Heart right ventricle (tissue), 16 donors: ENCODE measurements around the gene EN1. TPM values are rescaled to one million over a fixed set of nuclear protein-coding genes. Genes with fewer than 3 reads are reported as not detected.

ENCODE experiments used
- ATAC-seq, 8 donors: fragments of 200-7000 bp; cut with Tn5 transposase; one replicate each; pipeline ENCODE4 v1.9.1; 2020; ENCODE audit warnings: mild to moderate bottlenecking in 8 of 8, moderate library complexity in 8 of 8, moderate number of reproducible peaks in 1 of 8
- DNase-seq, 2 donors: peaks; one replicate each; pipeline ENCODE4 v3.0.0-alpha.2; 2020
- H3K27ac ChIP-seq, 10 donors: fragments of 200-600 bp; sonication (generic) in 2 of 10; one replicate each; pipeline versions ENCODE4 v1.5.0 to v1.8.0; 2020 to 2022; ENCODE audit warnings: mild to moderate bottlenecking in 3 of 10
- H3K27me3 ChIP-seq, 7 donors: fragments of 200-600 bp; one replicate each; pipeline ENCODE4 v1.8.0; 2021 to 2022; ENCODE audit warnings: mild to moderate bottlenecking in 2 of 7
- H3K36me3 ChIP-seq, 9 donors: fragments of 200-600 bp; sonication (generic) in 1 of 9; one replicate each; pipeline versions ENCODE4 v1.5.0 to v1.8.0; 2020 to 2022; ENCODE audit warnings: mild to moderate bottlenecking in 2 of 9
- H3K4me1 ChIP-seq, 9 donors: fragments of 200-600 bp; sonication (generic) in 1 of 9; one replicate each; pipeline versions ENCODE4 v1.5.0 to v1.8.0; 2020 to 2022; ENCODE audit warnings: mild to moderate bottlenecking in 4 of 9
- H3K4me3 ChIP-seq, 10 donors: fragments of 200-600 bp; sonication (generic) in 2 of 10; one replicate each; pipeline versions ENCODE4 v1.5.0 to v1.8.0; 2020 to 2022; ENCODE audit warnings: mild to moderate bottlenecking in 7 of 10, moderate library complexity in 2 of 10
- H3K9me3 ChIP-seq, 11 donors: fragments of 200-600 bp in 10 of 11; sonication (generic) in 2 of 11; one replicate each; pipeline versions ENCODE4 v1.5.0 to v1.8.0; 2013 to 2022; ENCODE audit warnings: mild to moderate bottlenecking in 2 of 11, control low read depth in 1 of 11, moderate library complexity in 1 of 11
- WGBS, 2 donors: extraction: QIAGEN DNeasy Blood & Tissue Kit; methylation state at CpG; one replicate each; pipeline ENCODE4 v1.1.7; 2013; ENCODE audit warnings: inconsistent platforms in 1 of 2; 5-methylcytosine and 5-hydroxymethylcytosine counted together
- intact Hi-C, 10 donors: fragments of 100-400 bp; cut with DNase I; formaldehyde crosslinking; loops; one replicate each; pipeline versions ENCODE4 v1.11.1 to v1.14.2; 2022
- polyA plus RNA-seq, 2 donors: library from polyadenylated mRNA; stranded (reverse); fragments of 200-250 nt; gene quantifications; one replicate each; pipeline ENCODE4 v1.2.3, GENCODE V29; 2013
- total RNA-seq, 10 donors: library from RNA; stranded (reverse); fragmentation: NEBNext Ultra II Directional in 3 of 10; extraction: Animal tissue kit (Norgen Biotek cat#: 25700) in 3 of 10; gene quantifications; one replicate each; pipeline versions ENCODE4 v1.2.1 to v1.2.4, GENCODE V29; 2021 to 2023
- TF ChIP-seq, protein P1 (sequence below), 9 donors: fragments of 200-600 bp; sonication (generic) in 2 of 9; IDR thresholded peaks; one replicate each; pipeline versions ENCODE4 v1.5.0 to v1.8.0; 2021 to 2022; ENCODE audit warnings: antibody characterized with exemption in 9 of 9, mild to moderate bottlenecking in 5 of 9, moderate library complexity in 1 of 9
- donor health status: Arrhythmogenic right ventricular cardiomyopathy.
- donor health status: ischemic (EF 13 %, LVEDD 7.1; RV severe dilation, severe dysfunction).
- donor health status: healthy with polysubstance abuse.
- donor health status: DM: no; HTN: yes; CAD: no.
- donor health status: DM: no; HTN: no; CAD: no.
- donor health status: ischemic (EF 25% LVEDD 6.9; RV normal size, moderate dysfunction).
- donor health status: ischemic (EF 25% LVEDD 5.7; RV mildly dilated, moderate dysfunction).
- donor health status: healthy.
- donor health status: DM: yes; HTN: yes; CAD: no.
- donor health status: Ischemic cardiomyopathy.
- donor health status: ischemic (EF 35%, LVEDD 5.7; RV mildly dilated, moderate dysfunction).
- donor health status: nonischemic (EF 11% LVEDD 7.7; RV severe dilation, severe dysfunction).
- donor health status: DM: yes; HTN: yes; CAD: no.
- donor health status: PGD.
- donor health status: ischemic (EF 29% LVEDD 5.4; RV normal size, mild dysfunction).
- donor health status: nonischemic (EF 23%, LVEDD 6.1; RV moderate dilation, normal function).

The EN1 gene
- total and polyA plus RNA-seq, 12 donors = 0.15 TPM; not detected in 11

DNA sequence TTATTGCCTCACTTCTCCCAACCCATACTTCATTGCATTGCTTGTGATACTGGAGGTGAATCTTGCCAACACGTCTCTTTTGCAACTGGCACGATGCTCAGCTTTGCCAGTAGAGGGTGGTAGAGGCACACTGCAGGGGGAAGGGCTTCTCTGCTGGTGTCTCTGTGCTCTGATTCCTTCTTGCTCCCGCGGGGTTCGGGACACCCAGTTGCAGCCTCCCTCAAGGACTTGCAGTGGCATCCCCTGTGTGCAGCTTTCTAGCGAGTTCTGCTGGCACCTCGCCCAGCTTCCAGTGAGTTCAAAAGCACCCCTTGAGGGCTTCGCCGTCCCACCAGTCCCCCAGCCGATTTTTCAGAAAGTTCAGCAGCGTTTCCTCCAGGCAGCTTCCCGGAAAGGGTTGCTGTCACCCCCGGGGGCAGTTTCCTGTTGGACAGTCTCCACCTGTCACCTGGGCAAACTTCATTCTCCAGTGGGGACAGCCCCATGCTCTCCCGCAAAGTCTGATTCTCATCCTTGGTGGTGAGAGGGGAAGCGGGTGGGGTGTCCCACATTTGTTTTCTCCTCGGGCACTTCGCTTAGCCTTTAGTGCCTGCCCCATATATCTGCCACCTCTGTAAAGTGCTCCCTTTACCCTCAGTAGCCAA is 35.4 kb upstream of the EN1 start:
- 20 to 30% methylated on average over 17 of the region's 17 CpGs for WGBS, 2 donors
- no peak overlapping the region for H3K27ac ChIP-seq
- H3K9me3 ChIP-seq = no peaks in the 10 kb centered on the region
- no peaks in the 10 kb centered on the region for H3K36me3 ChIP-seq
- H3K4me1 ChIP-seq = peaks cover 0 to 15% (median 0%) of the 10 kb centered on the region in 9 donors
- peak; percentile 51 to 92 (median 78) for ATAC-seq
- peak; percentile 28 to 40 for DNase-seq
- TF ChIP-seq, protein P1, sequence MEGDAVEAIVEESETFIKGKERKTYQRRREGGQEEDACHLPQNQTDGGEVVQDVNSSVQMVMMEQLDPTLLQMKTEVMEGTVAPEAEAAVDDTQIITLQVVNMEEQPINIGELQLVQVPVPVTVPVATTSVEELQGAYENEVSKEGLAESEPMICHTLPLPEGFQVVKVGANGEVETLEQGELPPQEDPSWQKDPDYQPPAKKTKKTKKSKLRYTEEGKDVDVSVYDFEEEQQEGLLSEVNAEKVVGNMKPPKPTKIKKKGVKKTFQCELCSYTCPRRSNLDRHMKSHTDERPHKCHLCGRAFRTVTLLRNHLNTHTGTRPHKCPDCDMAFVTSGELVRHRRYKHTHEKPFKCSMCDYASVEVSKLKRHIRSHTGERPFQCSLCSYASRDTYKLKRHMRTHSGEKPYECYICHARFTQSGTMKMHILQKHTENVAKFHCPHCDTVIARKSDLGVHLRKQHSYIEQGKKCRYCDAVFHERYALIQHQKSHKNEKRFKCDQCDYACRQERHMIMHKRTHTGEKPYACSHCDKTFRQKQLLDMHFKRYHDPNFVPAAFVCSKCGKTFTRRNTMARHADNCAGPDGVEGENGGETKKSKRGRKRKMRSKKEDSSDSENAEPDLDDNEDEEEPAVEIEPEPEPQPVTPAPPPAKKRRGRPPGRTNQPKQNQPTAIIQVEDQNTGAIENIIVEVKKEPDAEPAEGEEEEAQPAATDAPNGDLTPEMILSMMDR (IDR thresholded peaks at IDR 0.05) = peak; percentile 49 to 93 (median 80)
- peaks cover 0 to 51% (median 44%) of the 10 kb centered on the region in 7 donors for H3K27me3 ChIP-seq
- H3K4me3 ChIP-seq = peak overlapping the region in 4 of 10 donors; percentile 17 to 37 (median 29)
- intact Hi-C loops = loop anchor here in 8 of 10 donors (5.0 to 10.0 kb wide), 9 partner anchors 129 to 594 kb away; no protein-coding TSS in a partner anchor

DNA sequence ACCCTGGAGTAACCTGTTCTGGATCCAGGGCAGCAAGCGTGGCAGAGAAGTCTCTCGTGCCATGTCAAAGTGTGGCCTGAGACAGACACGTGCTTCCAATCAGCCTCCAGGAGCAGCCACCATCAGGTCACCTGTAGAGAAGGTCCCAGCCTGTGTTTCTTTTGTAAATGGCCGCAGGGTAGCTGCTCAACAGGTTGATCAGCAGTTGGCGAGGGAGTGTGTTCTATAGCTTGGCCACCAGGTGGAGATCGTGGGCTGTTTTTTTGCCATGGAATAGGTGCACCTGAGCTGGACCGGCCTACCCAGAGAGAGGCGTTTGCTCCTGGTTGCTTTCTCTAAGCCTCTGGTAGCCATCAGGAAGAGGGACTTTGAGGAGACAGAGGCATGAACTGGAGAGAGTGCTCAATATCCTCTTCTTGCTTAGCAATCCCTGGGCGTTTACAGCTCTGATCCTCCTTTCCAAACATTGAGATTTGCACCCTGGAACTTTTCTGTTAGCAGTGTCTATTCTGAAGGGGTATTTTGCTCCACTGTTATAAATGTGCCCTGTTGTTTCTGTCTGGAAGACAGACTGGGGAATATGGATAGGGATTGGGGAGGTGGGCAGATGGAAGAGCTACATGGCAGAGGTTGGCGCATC is 34.2 kb upstream of the EN1 start:
- peak; percentile 79 to 89 (median 84) for ATAC-seq
- 13 to 19% methylated on average over 10 of the region's 10 CpGs for WGBS, 2 donors
- DNase-seq = peak in 1 of 2 donors; percentile 27

DNA sequence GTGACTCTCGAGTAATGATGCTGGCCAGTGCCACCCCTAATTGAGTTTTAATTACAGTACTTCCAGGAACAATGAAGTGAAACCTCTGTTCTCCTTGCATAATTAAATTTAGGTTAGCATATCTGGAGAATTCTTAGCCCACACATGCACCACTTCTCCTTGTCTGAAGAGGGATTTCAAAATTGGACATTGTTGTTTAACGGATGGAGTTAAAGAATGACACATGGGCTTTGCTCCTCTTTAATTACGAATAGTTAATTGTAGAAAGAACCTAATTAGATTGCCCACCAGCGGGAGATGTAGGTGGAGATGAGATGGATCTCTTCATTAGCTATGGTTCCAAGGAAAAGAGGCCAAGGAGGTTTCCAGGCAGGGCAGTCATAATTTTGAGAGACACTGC is 33.1 kb upstream of the EN1 start:
- H3K36me3 ChIP-seq = no peaks in the 10 kb centered on the region
- 67 to 79% methylated on average over 4 of the region's 4 CpGs for WGBS, 2 donors
- intact Hi-C loops = loop anchor here in 8 of 10 donors (5.0 to 10.0 kb wide), 9 partner anchors 132 to 597 kb away; no protein-coding TSS in a partner anchor
- TF ChIP-seq, protein P1 (IDR thresholded peaks at IDR 0.05) = no peak
- ATAC-seq (no peak), DNase-seq (no peak)
- H3K27me3 ChIP-seq = peaks cover 0 to 74% (median 67%) of the 10 kb centered on the region in 7 donors
- H3K9me3 ChIP-seq = no peaks in the 10 kb centered on the region
- H3K4me1 ChIP-seq = peaks cover 0 to 15% (median 0%) of the 10 kb centered on the region in 9 donors
- no peak overlapping the region for H3K4me3 ChIP-seq
- no peak overlapping the region for H3K27ac ChIP-seq

More for the DNA sequence above, 34.2 kb upstream of the EN1 start:
- no peaks in the 10 kb centered on the region for H3K36me3 ChIP-seq
- H3K4me1 ChIP-seq = peaks cover 0 to 15% (median 0%) of the 10 kb centered on the region in 9 donors
- no peak overlapping the region for H3K4me3 ChIP-seq
- H3K27ac ChIP-seq = no peak overlapping the region
- no peaks in the 10 kb centered on the region for H3K9me3 ChIP-seq
- intact Hi-C loops = loop anchor here in 9 of 10 donors (1.0 to 10.0 kb wide), 10 partner anchors 131 to 596 kb away; no protein-coding TSS in a partner anchor
- TF ChIP-seq, protein P1 (IDR thresholded peaks at IDR 0.05) = peak; percentile 48 to 87 (median 75)
- H3K27me3 ChIP-seq = peaks cover 0 to 63% (median 56%) of the 10 kb centered on the region in 7 donors

DNA sequence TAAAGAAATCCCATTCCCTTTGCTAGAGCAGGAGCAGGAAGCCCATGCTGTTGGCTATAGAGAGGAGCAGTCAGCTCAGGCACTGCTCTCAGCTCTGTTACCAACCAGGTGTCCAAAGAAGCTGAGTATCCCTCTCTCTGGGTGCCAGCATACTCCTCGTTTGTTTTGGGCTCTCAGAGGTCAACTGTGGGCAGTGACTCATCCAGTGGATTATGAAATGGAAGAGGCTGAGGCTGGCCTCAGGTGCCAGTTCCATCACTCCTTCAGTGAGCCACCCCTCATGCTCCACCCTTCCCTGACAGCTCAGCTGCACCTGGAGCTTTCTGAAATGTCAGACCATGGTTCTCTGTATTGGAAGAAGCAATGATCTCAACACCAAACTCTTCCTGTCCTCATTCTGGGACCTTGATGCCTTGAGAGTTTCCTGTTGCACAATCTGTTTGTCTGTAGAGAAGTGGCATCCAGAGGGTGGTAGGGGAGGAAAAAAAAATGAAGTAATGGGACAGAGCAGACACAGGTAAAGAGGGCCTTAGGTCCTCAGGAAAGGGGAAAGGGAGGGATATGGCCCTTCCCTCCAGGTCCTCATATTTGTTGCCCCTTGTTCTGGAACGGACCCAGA is 31.2 kb upstream of the EN1 start:
- TF ChIP-seq, protein P1 (IDR thresholded peaks at IDR 0.05) = no peak
- WGBS, 2 donors = 39 to 48% methylated on average over 2 of the region's 2 CpGs
- no peak overlapping the region for H3K27ac ChIP-seq
- ATAC-seq = no peak
- H3K9me3 ChIP-seq = no peaks in the 10 kb centered on the region
- H3K27me3 ChIP-seq = peaks cover 4 to 93% (median 77%) of the 10 kb centered on the region in 7 donors
- no peak for DNase-seq
- H3K36me3 ChIP-seq = no peaks in the 10 kb centered on the region
- intact Hi-C loops = no loop called here
- no peak overlapping the region for H3K4me3 ChIP-seq
- peaks cover 0 to 15% (median 0%) of the 10 kb centered on the region in 9 donors for H3K4me1 ChIP-seq
